Neural cell (in vitro differentiated cells): Measurements from ENCODE around the gene PARVG. TPM values are rescaled to one million over a fixed set of nuclear protein-coding genes. Genes with fewer than 3 reads are reported as not detected.

Source experiments
- H2AFZ ChIP-seq: fragments of 200-600, 300-800 bp; sonication (generic), shearing (Covaris generic); 2 replicates; pipeline ENCODE4 v1.6.0; 2014; ENCODE audit warnings: low read depth, mild to moderate bottlenecking, antibody characterized with exemption, low read length, moderate library complexity
- H3F3A ChIP-seq: fragments of 200-600 bp; shearing (Covaris generic); 2 replicates; pipeline ENCODE4 v1.6.1; 2016; ENCODE audit warnings: mild to moderate bottlenecking, moderate library complexity, mixed read lengths, antibody characterized with exemption, low read length; ENCODE audit not compliant: insufficient read depth, poor library complexity, severe bottlenecking
- H3K27ac ChIP-seq: fragments of 200-600, 300-800 bp; sonication (generic), shearing (Covaris generic); 2 replicates; pipeline ENCODE4 v1.5.1; 2014; ENCODE audit warnings: mild to moderate bottlenecking, low read length, moderate library complexity
- H3K27me3 ChIP-seq: fragments of 300-800, 200-600 bp; sonication (generic), shearing (Covaris generic); 2 replicates; pipeline ENCODE4 v1.6.0; 2014; ENCODE audit warnings: mild to moderate bottlenecking, low read depth, low read length, moderate library complexity; ENCODE audit not compliant: insufficient read depth
- H3K36me3 ChIP-seq: fragments of 300-800, 200-600 bp; sonication (generic), shearing (Covaris generic); 2 replicates; pipeline ENCODE4 v1.5.1; 2014; ENCODE audit warnings: mild to moderate bottlenecking, antibody characterized with exemption, low read length, moderate library complexity; ENCODE audit not compliant: insufficient read depth
- H3K4me2 ChIP-seq: fragments of 300-800, 200-600 bp; sonication (generic), shearing (Covaris generic); 2 replicates; pipeline ENCODE4 v1.6.0; 2014; ENCODE audit warnings: mild to moderate bottlenecking, low read length
- H3K4me3 ChIP-seq: fragments of 300-800, 200-600 bp; sonication (generic), shearing (Covaris generic); 2 replicates; pipeline ENCODE4 v1.5.1; 2014; ENCODE audit warnings: mild to moderate bottlenecking, low read length, moderate library complexity
- H3K79me2 ChIP-seq: fragments of 200-600 bp; shearing (Covaris generic); replicated peaks from 2 replicates; pipeline ENCODE4 v1.6.0; 2014; ENCODE audit warnings: mild to moderate bottlenecking, low read length, moderate library complexity; ENCODE audit not compliant: insufficient read depth
- H3K9ac ChIP-seq: fragments of 300-800, 200-600 bp; sonication (generic), shearing (Covaris generic); 2 replicates; pipeline ENCODE4 v1.6.1; 2016; ENCODE audit warnings: mild to moderate bottlenecking, low read length, mixed read lengths
- H3K9me2 ChIP-seq: fragments of 200-600 bp; shearing (Covaris generic); 2 replicates; pipeline ENCODE4 v1.6.1; 2016; ENCODE audit warnings: mild to moderate bottlenecking, low read length, mixed read lengths; ENCODE audit not compliant: insufficient read depth
- H3K9me3 ChIP-seq: fragments of 200-600, 300-800 bp; sonication (generic), shearing (Covaris generic); 2 replicates; pipeline ENCODE4 v1.6.1; 2016; ENCODE audit warnings: mild to moderate bottlenecking, mixed run types, low read length, moderate library complexity, mixed read lengths
- H4K20me1 ChIP-seq: fragments of 200-600 bp; shearing (Covaris generic); 2 replicates; pipeline ENCODE4 v1.6.1; 2016; ENCODE audit warnings: mild to moderate bottlenecking, mixed run types; ENCODE audit not compliant: insufficient read depth
- CTCF ChIP-seq: fragments of 450-650 bp; IDR thresholded peaks from 2 replicates; pipeline ENCODE4 v1.5.1; 2014; ENCODE audit warnings: antibody characterized with exemption, mild to moderate bottlenecking, moderate library complexity; ENCODE audit not compliant: poor library complexity, severe bottlenecking
- EP300 ChIP-seq: fragments of 450-650 bp; conservative IDR thresholded peaks from 2 replicates; pipeline ENCODE4 v1.6.1; 2014; ENCODE audit warnings: antibody characterized with exemption, mild to moderate bottlenecking, moderate library complexity; ENCODE audit not compliant: poor library complexity, severe bottlenecking
- EZH2 ChIP-seq: fragments of 200-600, 300-800 bp; shearing (Covaris generic), sonication (generic); IDR thresholded peaks from 2 replicates; pipeline ENCODE4 v1.6.1; 2014; ENCODE audit warnings: antibody characterized with exemption, low read length, borderline replicate concordance, mild to moderate bottlenecking; ENCODE audit not compliant: insufficient read depth, poor library complexity, severe bottlenecking
- MXI1 ChIP-seq: fragments of 450-650 bp; conservative IDR thresholded peaks from 2 replicates; pipeline ENCODE4 v1.6.1; 2014; ENCODE audit warnings: antibody characterized with exemption, mild to moderate bottlenecking; ENCODE audit not compliant: poor library complexity, severe bottlenecking
- POLR2AphosphoS5 ChIP-seq: IDR thresholded peaks from 2 replicates; pipeline ENCODE4 v1.6.1; 2012
- RAD21 ChIP-seq: fragments of 450-650 bp; conservative IDR thresholded peaks from 2 replicates; pipeline ENCODE4 v1.6.1; 2014; ENCODE audit warnings: antibody characterized with exemption, mild to moderate bottlenecking, moderate library complexity
- REST ChIP-seq: IDR thresholded peaks from 2 replicates; pipeline ENCODE4 v1.6.1; 2012; ENCODE audit warnings: borderline replicate concordance
- SMC3 ChIP-seq: fragments of 450-650 bp; conservative IDR thresholded peaks from 2 replicates; pipeline ENCODE4 v1.6.1; 2014; ENCODE audit warnings: antibody characterized with exemption, mild to moderate bottlenecking, moderate library complexity; ENCODE audit not compliant: poor library complexity
- TAF1 ChIP-seq: IDR thresholded peaks from 2 replicates; pipeline ENCODE4 v1.6.1; 2012; ENCODE audit warnings: low read depth
- polyA plus RNA-seq: library from polyadenylated mRNA; depleted of rRNA; stranded (reverse); fragments of >200 nt; gene quantifications from 2 replicates; pipeline ENCODE4 v1.2.3, GENCODE V29; 2014

Gene PARVG
- polyA plus RNA-seq, 1 donor from 2014 or later = not detected

- no peak overlapping the region for H3K9ac ChIP-seq
- H3K4me3 ChIP-seq = no peak overlapping the region
- H3K9me3 ChIP-seq = no peaks in the 10 kb centered on the region
- H4K20me1 ChIP-seq = no peaks in the 10 kb centered on the region
- H3K9me2 ChIP-seq = no peaks in the 10 kb centered on the region
- TF ChIP-seq POLR2AphosphoS5 (no peak), REST (no peak), EZH2 (no peak), TAF1 (no peak), CTCF (no peak), SMC3 (no peak), RAD21 (no peak), MXI1 (no peak), EP300 (no peak)
- no peak overlapping the region for H3K4me2 ChIP-seq
- no peaks in the 10 kb centered on the region for H3K27me3 ChIP-seq
- H3K79me2 ChIP-seq = no peaks in the 10 kb centered on the region
- no peaks in the 10 kb centered on the region for H3F3A ChIP-seq
- H3K36me3 ChIP-seq = no peaks in the 10 kb centered on the region
- no peak overlapping the region for H2AFZ ChIP-seq
- no peak overlapping the region for H3K27ac ChIP-seq
Observed at GRCh38 chr22:44137415-44137814, 43.3 kb upstream of the PARVG start.

- Histone ChIP-seq H3K27ac (no peak overlapping the region), H2AFZ (no peak overlapping the region), H3K9ac (no peak overlapping the region), H4K20me1 (no peaks in the 10 kb centered on the region), H3F3A (no peaks in the 10 kb centered on the region), H3K27me3 (no peaks in the 10 kb centered on the region), H3K9me2 (no peaks in the 10 kb centered on the region), H3K36me3 (no peaks in the 10 kb centered on the region), H3K4me3 (no peak overlapping the region), H3K79me2 (no peaks in the 10 kb centered on the region), H3K4me2 (no peak overlapping the region), H3K9me3 (no peaks in the 10 kb centered on the region)
- TF ChIP-seq TAF1 = no peak
- no peak for TF ChIP-seq EP300
- no peak for TF ChIP-seq SMC3
- TF ChIP-seq POLR2AphosphoS5 = no peak
- TF ChIP-seq REST = no peak
- TF ChIP-seq MXI1 = no peak
- TF ChIP-seq RAD21 = no peak
- no peak for TF ChIP-seq CTCF
- no peak for TF ChIP-seq EZH2
Observed at GRCh38 chr22:44139773-44140172, 41.0 kb upstream of the PARVG start.
